Stimulated activated CD4-positive, alpha-beta T cell treated with anti-CD3 and anti-CD28 coated beads, Interleukin-1b, Interleukin-23, amount 100 ng/mL, for 24 hours (primary cell): ENCODE measurements around the gene MANF.
"Not testable (repeated sequence)": the region's sequence is repeated elsewhere in the genome, so short reads cannot be mapped to it uniquely, and the experiment has no call there.

Experiments
- DNase-seq, 4 experiments: peaks; one replicate each; pipeline ENCODE4 v3.0.0-alpha.2; 2020; ENCODE audit warnings: low read depth in 4 of 4, low spot score in 1 of 4

The MANF gene

DNA sequence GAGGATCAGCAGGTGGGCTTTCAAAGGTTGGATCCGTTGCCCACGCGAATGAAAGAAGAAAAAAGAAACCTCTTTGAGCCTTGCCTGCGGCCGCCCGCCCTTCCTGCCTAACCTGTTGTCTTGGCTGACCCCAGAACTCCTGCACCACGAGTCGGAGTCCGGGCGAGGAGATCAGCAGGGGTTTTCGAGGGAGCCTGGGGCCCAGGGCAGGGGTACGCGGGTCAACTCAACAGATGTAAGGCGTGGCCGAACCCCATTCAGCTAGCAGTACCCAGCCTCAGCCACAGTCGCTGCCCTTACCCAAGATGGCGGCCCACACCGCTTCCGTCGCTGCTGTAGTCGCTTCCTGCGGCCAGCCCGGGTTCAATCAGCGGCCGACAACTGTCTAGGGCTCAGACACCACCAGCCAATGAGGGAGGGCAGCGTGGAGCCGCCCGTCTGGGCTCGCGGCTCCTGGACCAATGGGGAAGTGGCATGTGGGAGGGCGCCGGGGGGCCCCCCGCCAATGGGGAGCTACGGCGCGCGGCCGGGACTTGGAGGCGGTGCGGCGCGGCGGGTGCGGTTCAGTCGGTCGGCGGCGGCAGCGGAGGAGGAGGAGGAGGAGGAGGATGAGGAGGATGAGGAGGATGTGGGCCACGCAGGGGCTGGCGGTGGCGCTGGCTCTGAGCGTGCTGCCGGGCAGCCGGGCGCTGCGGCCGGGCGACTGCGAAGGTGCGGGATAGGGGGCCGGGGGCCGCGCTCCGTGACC, at the start of gene MANF:
TSS of gene MANF (plus strand) at position 566 of the 748 bp plus-strand sequence. CDS start at position 618, 52 bp downstream.
- DNase-seq: peak; percentile 84 to 96 (median 91)

DNA sequence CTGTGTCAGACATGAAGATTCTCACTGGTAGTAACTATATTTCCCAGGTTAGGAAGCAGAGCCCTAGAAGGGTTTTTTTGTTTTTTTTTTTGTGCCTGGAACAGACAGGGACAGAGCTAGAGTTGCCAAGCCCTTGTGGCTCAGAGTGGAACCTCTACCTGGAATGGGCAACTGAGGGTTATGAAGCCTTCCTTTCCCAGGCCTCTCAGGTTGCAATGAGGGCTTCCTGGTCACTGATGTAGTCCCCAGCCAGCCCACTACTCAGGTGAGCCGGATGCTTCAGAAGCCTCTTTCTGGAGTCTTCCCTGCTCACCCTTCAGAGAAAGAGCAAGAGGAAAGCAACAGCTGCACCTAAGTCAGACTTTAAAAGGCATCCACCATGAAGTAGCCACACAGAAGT, 48.8 kb upstream of the MANF start:
- no peak for DNase-seq

DNA sequence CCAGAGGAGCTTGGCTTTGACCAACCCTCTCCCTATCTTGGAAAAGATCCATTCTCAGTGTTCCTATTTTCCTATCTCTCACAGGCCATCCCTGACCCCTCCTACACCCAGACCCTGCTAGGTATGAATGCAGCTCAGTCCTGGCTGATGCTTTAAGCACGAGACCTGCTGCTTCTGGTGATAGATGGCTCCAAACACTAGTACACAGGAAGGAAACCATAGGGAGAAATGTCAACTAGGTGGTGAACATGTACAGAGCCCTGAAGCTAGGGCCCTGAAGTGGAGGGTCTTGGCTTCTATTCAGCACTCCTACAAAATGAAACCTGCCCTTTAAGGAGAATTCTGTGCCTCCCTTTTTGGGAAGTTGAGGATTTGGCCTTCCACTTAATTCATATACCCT, 47.4 kb upstream of the MANF start:
- DNase-seq: no peak

DNA sequence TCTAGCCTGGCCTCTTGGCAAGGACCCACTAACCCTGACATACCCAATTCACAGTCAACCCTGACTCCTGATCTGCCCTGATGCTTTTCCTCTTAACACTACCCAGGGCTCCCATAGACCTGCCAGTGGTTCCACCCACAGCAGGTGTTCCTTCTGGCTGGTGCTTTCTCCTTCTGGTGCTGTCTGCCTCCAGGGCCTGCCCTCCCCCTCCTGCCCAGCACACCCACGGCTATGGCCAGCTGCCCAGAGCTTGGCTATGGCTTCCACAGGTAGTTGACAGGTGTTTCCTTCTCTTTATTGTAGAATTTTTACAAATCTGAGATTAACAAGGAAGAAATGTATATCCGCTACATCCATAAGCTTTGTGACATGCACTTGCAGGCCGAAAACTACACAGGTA, 46.5 kb upstream of the MANF start:
- no peak for DNase-seq

DNA sequence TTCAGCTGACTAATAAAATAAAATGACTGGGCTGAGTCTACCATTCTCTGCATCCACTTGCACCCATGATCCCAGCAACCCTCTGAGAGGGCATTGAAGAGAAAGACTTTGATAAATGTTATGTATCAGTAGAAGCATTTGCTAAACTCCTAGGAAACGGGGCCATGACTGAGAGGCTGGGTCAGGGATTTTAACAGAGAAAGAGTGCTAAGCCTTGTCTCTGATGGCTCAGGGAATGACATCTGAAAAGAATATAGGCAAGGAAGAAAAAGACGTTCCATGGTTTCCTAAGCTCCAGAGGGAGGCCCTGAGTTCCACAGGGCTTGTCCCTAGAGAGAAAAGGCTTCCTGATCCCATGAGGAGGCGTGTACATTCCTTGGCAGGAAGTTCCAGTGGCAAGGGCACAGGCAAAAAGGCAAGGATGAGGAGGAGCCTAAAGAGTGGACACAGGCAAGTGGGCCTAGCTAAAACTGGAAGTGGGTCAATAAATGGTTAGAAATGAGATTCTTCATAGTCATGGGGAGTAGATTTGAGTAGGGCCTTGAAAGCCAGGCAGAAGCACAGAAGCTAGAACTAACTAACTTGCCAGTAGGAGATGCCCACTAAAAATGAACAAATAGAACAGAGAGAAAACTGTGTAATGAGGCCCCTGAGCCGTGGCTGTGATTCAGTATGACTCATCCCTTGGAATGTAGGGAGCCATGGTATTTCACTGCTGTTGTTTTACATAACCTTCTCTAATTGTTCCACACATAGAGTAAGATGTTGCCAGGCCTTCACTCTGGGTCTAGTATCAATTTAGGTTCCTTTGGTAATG, 44.9 kb upstream of the MANF start:
- no peak for DNase-seq

DNA sequence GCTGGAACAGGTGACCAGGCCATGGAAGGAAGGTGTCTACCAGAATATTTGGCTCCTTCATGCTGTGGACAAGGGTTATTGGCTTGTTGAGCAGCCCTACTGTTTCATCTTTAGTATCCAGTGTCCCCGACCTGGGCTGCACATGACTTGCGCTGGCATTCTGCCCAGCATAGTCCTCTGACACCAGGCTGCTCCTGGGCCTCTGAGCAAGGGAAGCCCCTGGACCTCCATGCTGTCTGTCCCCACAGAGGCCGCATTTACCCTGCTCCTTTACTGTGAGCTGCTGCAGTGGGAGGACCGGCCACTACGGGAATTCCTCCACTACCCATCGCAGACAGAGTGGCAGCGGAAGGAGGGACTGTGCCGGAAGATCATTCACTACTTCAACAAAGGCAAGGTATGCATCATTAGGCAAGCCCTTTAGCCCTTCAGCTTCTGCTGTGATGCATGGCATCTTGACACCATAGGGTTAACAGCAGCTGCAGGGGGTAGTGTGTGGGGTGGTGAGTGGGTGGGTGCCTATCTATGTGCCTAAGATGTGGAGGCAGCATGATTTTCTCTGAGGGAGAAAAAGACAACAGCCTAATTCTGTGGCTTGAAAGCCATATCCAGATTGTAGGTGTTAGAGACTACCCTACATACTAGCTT, 44.0 kb upstream of the MANF start:
- DNase-seq: no peak

DNA sequence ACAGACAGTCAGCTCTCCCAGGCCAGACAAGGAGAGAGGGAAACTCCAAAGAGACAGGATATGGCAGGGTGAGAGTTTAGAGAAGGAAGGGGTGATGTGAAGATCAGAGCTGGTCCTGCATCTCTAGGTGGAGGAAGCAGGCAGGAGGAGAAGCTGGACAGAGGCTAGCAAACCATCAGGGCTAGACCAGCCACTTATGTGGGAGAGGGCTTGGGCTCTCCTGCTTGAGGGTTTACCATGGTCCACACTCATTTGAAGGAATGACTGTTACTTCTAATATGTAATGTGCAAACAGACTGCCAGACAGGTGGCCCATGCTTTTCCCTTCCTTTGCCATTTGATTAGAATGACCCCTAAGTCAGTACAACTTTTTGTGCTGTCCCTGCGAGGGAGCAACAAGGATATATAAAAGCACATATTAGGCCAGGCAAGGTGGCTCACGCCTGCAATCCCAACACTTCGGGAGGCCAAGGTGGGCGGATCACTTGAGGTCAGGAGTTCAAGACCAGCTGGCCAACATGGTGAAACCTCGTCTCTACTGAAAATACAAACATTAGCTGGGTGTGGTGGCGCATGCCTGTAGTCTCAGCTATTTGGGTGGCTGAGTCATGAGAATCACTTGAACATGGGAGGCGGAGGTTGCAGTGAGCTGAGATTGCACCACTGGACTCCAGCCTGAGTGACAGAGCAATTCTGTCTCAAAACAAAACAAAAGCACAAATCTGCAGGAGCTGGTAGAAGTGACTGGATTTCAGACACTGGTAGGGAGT, 41.0 kb upstream of the MANF start:
- DNase-seq: no peak

DNA sequence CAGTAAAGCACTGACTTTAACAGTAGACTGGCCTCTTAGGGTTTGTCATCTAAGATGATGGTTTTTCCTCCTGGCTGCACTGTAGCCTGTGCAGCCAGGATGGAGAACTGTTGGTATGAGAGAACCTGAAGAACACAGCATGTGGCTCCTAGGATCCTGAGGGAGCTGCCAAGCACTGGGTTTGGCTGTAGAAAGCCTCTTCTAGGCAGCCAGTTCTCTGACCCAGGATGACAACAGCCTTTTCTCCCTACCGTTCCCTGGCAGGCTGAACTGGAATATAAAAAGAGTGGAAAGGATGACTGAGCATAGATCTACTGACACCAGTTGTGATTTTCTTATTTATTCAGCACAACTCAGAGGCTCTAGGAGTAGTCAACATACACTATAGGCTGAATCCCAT, 34.3 kb upstream of the MANF start:
- no peak for DNase-seq

DNA sequence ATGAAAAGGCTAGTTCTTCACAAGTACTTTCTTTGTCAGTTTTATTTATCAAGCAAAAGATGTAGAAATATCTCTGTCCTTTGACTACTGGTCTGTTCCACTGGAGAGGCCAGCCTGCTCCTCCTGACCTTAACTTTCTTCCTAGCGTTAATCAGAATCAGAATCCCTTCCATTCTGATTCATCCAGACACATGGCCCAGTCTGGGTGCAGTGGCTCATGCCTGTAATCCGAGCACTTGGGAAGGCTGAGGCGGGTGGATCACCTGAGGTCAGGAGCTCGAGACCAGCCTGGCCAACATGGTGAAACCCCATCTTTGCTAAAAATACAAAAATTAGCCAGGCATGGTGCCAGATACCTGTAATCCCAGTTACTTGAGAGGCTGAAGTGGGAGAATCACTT, 32.0 kb upstream of the MANF start:
- DNase-seq: no peak

DNA sequence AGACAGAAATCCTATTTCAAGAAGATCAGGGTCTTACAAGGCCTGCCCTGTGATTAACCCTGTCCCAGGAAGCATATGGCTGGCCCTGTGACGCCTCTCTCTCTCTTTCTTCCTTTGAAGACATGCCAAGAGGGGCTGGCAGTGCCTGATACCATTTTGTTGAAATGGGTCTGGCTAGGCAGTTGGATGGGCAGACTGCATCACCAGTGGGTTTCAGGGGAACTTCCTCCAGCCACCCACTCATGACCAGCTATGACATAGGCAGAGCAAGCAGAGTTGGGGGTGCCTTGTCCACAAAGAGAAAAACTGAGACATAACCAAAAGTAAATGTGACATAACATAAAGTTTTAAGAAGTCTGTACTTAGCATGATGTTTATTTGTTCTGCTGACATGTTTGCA, 31.4 kb upstream of the MANF start:
- DNase-seq: no peak

DNA sequence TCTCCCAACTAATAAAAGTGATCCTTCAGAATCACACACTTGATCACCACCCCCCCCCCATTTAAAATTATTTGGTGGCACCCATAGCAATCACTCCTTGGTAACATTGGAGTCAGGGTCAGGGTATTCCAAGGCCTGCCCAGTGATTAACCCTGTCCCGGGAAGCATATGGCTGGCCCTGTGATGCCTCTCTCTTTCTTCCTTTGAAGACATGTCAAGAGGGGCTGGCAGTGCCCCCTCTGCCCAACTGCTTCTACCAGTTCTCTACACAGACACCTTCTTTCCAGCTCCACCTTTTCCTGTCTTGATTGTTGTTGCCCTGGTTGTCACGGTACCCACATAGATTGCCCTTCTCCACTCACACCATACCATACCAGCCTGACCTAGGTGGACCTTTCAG, 30.9 kb upstream of the MANF start:
- DNase-seq: no peak

DNA sequence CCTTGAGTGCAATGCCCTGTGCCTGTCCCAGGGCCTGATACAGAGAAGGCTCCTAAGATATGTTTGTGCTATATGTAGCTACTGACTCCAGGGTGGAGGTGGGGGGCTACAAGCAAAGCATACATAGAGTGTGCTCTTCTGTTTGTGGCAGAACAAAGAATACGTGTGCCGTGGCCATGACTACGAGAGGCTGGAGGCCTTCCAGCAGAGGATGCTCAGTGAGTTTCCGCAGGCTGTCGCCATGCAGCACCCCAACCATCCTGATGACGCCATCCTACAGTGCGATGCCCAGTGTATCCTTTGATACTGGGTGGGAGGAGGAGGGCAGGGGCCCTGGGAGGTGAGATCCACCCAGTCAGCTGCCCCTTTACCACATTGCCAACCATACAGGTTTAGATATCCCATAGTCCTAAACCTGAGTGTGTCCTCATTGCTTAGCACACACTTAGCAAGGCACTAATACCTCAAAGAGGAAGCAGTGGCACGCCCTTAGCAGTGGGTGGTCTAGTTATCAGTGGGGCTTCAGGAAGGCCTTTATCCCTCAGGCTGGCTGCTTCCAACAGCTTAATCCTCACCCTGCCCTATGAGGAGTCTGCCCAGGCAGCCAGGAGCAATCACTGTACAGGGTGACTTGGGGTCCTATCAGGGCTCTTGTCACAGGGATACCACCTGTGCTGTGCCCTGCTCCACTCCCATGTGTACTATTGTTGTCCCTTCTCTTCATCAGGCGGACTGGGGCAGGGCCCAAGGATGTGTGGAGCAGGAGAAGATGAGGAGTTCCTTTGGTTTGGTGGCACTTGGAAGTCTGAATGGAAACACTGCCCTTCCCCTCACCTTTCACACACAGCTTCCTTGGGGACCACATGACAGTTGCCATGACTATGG, 30.1 kb upstream of the MANF start:
- no peak for DNase-seq

DNA sequence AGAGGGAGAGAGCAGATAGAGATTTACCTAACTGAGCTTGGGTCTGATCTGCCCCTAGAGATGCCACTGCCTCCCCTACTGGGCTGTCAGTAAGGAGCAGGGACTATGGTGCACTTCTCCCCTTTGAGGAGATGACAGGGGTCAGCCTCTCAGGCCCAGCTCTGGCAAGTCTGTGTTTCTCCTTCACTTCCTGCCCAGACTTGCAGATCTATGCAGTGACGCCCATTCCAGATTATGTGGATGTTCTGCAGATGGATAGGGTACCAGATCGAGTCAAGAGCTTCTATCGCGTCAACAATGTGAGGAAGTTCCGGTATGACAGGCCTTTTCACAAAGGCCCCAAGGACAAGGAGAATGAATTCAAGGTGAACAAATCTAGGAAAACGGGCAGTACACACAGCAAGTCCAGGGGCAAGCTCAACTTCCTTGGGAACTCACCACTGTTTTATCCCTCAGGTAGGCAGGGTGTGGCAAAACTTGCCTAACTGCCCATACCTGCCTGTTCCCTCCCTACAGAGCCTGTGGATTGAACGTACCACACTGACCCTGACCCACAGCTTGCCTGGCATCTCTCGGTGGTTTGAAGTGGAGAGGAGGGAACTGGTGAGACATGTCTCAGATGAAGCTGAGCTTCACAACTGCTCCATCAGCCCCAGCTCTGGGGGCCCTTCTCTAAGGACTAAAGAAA, 29.1 kb upstream of the MANF start:
- no peak for DNase-seq

DNA sequence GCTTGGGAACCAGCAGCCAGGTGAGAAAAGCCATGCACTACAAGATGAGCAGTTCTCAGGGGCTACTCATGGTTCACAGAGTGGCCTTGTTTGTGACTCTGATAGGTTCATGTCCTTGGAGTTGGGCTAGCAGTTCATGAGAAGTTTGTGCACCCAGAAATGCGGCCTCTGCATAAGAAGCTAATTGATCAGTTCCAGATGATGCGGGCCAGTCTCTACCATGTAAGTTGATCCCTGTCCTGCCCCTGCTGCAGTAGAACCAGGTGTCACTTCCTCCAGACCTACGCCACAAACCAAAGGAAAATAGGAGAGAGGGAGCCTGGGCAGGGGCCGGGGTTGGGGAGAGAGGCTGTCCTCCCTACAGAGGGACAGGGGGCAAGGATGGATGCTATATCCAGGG, 27.2 kb upstream of the MANF start:
- no peak for DNase-seq

DNA sequence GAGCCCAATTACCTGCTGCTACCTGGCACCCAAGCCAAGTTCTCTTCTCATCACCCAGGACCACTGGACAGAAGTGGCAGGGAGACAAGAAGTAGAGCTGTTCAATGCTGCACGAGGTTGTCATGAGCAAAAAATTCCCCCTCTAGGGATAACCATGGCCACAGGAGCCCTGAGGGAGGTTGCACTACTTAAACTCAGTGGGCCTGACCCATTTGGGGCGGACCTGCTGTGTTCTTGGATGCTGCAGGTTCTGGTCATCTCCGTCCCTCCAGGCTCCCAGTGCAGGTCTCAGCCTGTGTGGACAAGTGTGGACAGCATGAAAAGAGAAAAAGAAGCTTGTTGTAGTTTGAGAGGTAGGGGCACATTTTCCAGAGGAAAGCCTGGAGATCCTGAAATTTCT, 26.1 kb upstream of the MANF start:
- DNase-seq: no peak

DNA sequence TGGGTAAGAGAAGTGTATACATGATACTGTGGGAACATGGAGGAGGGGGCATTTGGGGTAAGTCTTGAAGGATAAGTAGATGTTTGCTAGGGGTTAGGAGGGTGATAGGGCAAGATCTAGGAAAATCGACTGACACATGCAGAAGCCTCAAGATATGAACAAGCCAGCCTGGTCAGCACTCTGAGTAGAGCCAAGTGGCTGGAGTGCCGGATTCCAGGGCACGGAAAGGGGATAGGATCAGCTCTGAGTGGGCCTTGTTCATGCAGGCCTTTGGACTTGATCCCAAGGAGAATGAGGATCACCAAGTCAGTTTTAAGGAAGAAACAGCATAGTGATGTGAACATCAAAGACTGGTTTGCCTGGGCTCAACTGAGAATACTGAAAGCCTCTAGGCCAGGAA, 24.3 kb upstream of the MANF start:
- no peak for DNase-seq

DNA sequence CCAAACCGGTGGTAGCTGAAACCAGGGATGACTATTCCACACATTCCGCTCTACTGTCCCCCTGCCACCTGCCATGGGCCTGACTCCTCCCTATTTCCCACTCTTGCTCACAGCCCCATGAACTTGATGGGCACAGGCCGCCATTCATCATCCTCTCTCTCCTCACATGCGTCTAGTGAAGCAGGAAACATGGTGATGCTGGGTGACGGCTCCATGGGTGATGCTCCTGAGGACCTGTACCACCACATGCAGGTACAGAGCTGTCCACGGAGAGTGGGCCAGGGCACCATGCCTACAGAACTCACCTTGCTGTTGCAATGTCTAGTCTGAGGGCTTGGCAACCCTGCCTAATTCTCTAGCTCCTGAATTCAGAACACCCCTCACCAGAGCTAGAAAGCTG, 23.3 kb upstream of the MANF start:
- DNase-seq: no peak

DNA sequence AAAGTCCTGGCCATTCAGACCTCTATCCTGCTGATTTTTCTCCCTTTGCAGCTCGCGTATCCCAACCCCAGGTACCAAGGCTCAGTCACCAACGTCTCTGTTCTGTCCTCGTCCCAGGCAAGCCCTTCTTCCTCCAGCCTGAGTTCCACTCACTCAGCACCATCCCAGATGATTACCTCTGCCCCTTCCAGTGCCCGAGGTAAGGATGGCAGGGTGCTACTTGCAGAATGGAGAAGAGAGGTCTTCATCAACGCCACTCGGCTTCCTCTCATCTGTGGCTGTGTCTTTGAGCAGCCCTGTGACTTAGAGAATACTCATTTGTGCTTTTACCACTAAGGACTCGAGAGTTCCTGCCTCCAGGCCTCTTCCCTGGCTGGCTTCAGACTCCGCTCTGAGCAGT, 22.6 kb upstream of the MANF start:
- no peak for DNase-seq

DNA sequence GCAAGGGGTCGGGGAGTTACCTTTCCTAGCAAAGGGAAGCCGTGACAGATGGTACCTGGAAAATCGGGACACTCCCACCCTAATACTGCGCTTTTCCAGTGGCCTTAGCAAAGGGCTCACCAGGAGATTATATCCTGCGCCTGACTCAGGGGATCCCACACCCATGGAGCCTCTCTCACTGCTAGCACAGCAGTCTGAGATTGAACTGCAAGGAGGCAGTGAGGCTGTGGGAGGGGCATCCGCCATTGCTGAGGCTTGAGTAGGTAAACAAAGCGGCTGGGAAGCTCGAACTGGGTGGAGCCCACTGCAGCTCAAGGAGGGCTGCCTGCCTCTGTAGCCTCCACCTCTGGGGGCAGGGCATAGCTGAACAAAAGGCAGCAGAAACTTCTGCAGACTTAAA, 16.8 kb upstream of the MANF start:
- not testable (repeated sequence) for DNase-seq
